CD14-positive monocyte (primary cell): ENCODE data around the gene MRPS9. TPM values are rescaled to one million over a fixed set of nuclear protein-coding genes. Genes with fewer than 3 reads are reported as not detected.

Experiments used
- DNase-seq, 3 donors: peaks; one replicate each; pipeline ENCODE4 v3.0.0-alpha.2; 2011 to 2022
- H2AFZ ChIP-seq: 2 replicates; pipeline ENCODE4 v1.6.0; 2012; ENCODE audit warnings: mild to moderate bottlenecking, low read depth, low read length, inconsistent platforms; ENCODE audit not compliant: insufficient read depth, poor library complexity, severe bottlenecking
- H3K27ac ChIP-seq, 2 donors: 1 replicate in 1 of 2; 2 replicates in 1 of 2; pipeline ENCODE4 v1.5.1; 2012 to 2013; ENCODE audit warnings: low read length in 2 of 2, control low read depth in 1 of 2, inconsistent platforms in 1 of 2, low read depth in 1 of 2, mild to moderate bottlenecking in 1 of 2
- H3K27me3 ChIP-seq, 2 donors: one replicate each; pipeline versions ENCODE4 v1.6.0 to v1.6.1; 2011 to 2013; ENCODE audit warnings: low read length in 2 of 2; ENCODE audit not compliant: control insufficient read depth in 2 of 2, insufficient read depth in 2 of 2
- H3K36me3 ChIP-seq, 2 donors: replicated peaks in 1 of 2; 1 replicate in 1 of 2; 2 replicates in 1 of 2; pipeline versions ENCODE4 v1.5.1 to v1.6.1; 2012 to 2013; ENCODE audit warnings: low read length in 2 of 2, control low read depth in 1 of 2, inconsistent platforms in 1 of 2, mild to moderate bottlenecking in 1 of 2; ENCODE audit not compliant: insufficient read depth in 2 of 2, control insufficient read depth in 1 of 2
- H3K4me1 ChIP-seq, 2 donors: 1 replicate in 1 of 2; 2 replicates in 1 of 2; pipeline versions ENCODE4 v1.5.1 to v1.6.1; 2012 to 2013; ENCODE audit warnings: low read length in 2 of 2, control low read depth in 1 of 2, inconsistent platforms in 1 of 2, mild to moderate bottlenecking in 1 of 2, moderate library complexity in 1 of 2; ENCODE audit not compliant: insufficient read depth in 2 of 2, control insufficient read depth in 1 of 2
- H3K4me2 ChIP-seq: replicated peaks from 2 replicates; pipeline ENCODE3; 2012; ENCODE audit warnings: low read length, moderate library complexity, mild to moderate bottlenecking; ENCODE audit not compliant: poor library complexity, severe bottlenecking; ENCODE audit errors: extremely low read depth
- H3K4me3 ChIP-seq, 3 experiments: fragments of 200-600 bp in 1 of 3; sonication (generic) in 1 of 3; replicated peaks in 1 of 3; 1 replicate in 2 of 3; 2 replicates in 1 of 3; pipeline ENCODE4 v1.5.1; 2011 to 2013; ENCODE audit warnings: low read length in 3 of 3, mild to moderate bottlenecking in 3 of 3, control low read depth in 2 of 3, low read depth in 2 of 3, inconsistent platforms in 1 of 3, moderate library complexity in 1 of 3
- H3K79me2 ChIP-seq: 2 replicates; pipeline ENCODE4 v1.6.0; 2012; ENCODE audit warnings: mild to moderate bottlenecking, control low read depth, inconsistent platforms, low read length, moderate library complexity; ENCODE audit not compliant: insufficient read depth
- H3K9ac ChIP-seq: 2 replicates; pipeline ENCODE4 v1.6.0; 2017; ENCODE audit warnings: low read length, mild to moderate bottlenecking; ENCODE audit not compliant: insufficient read depth, poor library complexity, severe bottlenecking
- H3K9me3 ChIP-seq, 2 donors: replicated peaks in 1 of 2; 1 replicate in 1 of 2; 2 replicates in 1 of 2; pipeline versions ENCODE4 v1.5.1 to v1.6.1; 2012 to 2013; ENCODE audit warnings: low read length in 2 of 2, control low read depth in 1 of 2; ENCODE audit not compliant: control insufficient read depth in 1 of 2, insufficient read depth in 1 of 2
- H4K20me1 ChIP-seq: 2 replicates; pipeline ENCODE4 v1.6.0; 2012; ENCODE audit warnings: mild to moderate bottlenecking, low read length, control low read depth, moderate library complexity; ENCODE audit not compliant: insufficient read depth
- H3K27ac Mint-ChIP-seq, 7 donors: one replicate each; pipeline ENCODE4 v1.8.0; 2020; ENCODE audit warnings: mild to moderate bottlenecking in 7 of 7, mixed read lengths in 7 of 7, moderate library complexity in 6 of 7, inconsistent platforms in 2 of 7
- H3K27me3 Mint-ChIP-seq, 3 donors: one replicate each; pipeline ENCODE4 v1.8.0; 2021 to 2022; ENCODE audit warnings: low read depth in 3 of 3, mild to moderate bottlenecking in 3 of 3, mixed read lengths in 3 of 3, moderate library complexity in 3 of 3, inconsistent platforms in 1 of 3
- H3K36me3 Mint-ChIP-seq, 2 donors: one replicate each; pipeline ENCODE4 v1.8.0; 2020; ENCODE audit warnings: mixed read lengths in 2 of 2, inconsistent platforms in 1 of 2, mild to moderate bottlenecking in 1 of 2
- H3K4me1 Mint-ChIP-seq: one replicate; pipeline ENCODE4 v1.8.0; 2020; ENCODE audit warnings: mild to moderate bottlenecking, mixed read lengths
- H3K4me3 Mint-ChIP-seq, 2 donors: one replicate each; pipeline ENCODE4 v1.8.0; 2020; ENCODE audit warnings: mild to moderate bottlenecking in 2 of 2, mixed read lengths in 2 of 2, moderate library complexity in 1 of 2
- H3K9me3 Mint-ChIP-seq, 7 donors: one replicate each; pipeline ENCODE4 v1.8.0; 2020 to 2022; ENCODE audit warnings: mixed read lengths in 7 of 7, mild to moderate bottlenecking in 6 of 7, moderate library complexity in 6 of 7, inconsistent platforms in 2 of 7
- CTCF ChIP-seq: fragments of 200-600 bp; IDR thresholded peaks from one replicate; pipeline ENCODE4 v1.8.0; 2022; ENCODE audit warnings: antibody characterized with exemption, mild to moderate bottlenecking
- WGBS: methylation state at CpG from one replicate; pipeline ENCODE4 v1.1.5; 2013; ENCODE audit warnings: missing lambda C conversion rate; ENCODE audit not compliant: insufficient coverage; 5-methylcytosine and 5-hydroxymethylcytosine counted together
- intact Hi-C, 2 donors: fragments of 100-400 bp; cut with micrococcal nuclease; formaldehyde crosslinking; loops; one replicate each; pipeline versions ENCODE4 v1.15.0 to v1.15.1; 2023
- polyA plus RNA-seq, 3 donors: library from polyadenylated mRNA; depleted of rRNA in 1 of 3; unstranded in 2 of 3; stranded (reverse) in 1 of 3; fragments of 300-500 nt in 2 of 3; fragments of >200 nt in 1 of 3; fragmentation: Illumina TruSeq in 2 of 3; gene quantifications; 1 replicate in 2 of 3; 2 replicates in 1 of 3; pipeline ENCODE4 v1.2.3, GENCODE V29; 2012 to 2021

The MRPS9 gene
- polyA plus RNA-seq, 3 donors = 9.9 to 12.5 (median 11.6) TPM

GRCh38 chr2:105087273-105087672 is 49.4 kb downstream of the MRPS9 start:
- intact Hi-C loops = no loop called here
- 100% methylated on average over 1 of the region's 1 CpG for WGBS
- Histone ChIP-seq H3K9me3 (no peaks in the 10 kb centered on the region), H3K4me1 (peaks cover 0 to 6% of the 10 kb centered on the region in 2 donors), H2AFZ (no peak overlapping the region), H3K36me3 (peaks cover 0 to 13% of the 10 kb centered on the region in 2 donors), H3K4me3 (no peak overlapping the region), H3K79me2 (no peaks in the 10 kb centered on the region), H3K9ac (no peak overlapping the region), H4K20me1 (no peaks in the 10 kb centered on the region), H3K27ac (no peak overlapping the region), H3K4me2 (no peak overlapping the region), H3K27me3 (no peaks in the 10 kb centered on the region)
- TF ChIP-seq CTCF = no peak
- peaks cover 10% of the 10 kb centered on the region for H3K4me1 Mint-ChIP-seq
- H3K36me3 Mint-ChIP-seq = peaks cover 10 to 12% of the 10 kb centered on the region in 2 donors
- H3K27me3 Mint-ChIP-seq = no peaks in the 10 kb centered on the region
- no peaks in the 10 kb centered on the region for H3K9me3 Mint-ChIP-seq
- H3K27ac Mint-ChIP-seq = peak overlapping the region in 1 of 7 donors; percentile 38
- H3K4me3 Mint-ChIP-seq = no peak overlapping the region
- no peak for DNase-seq

DNA sequence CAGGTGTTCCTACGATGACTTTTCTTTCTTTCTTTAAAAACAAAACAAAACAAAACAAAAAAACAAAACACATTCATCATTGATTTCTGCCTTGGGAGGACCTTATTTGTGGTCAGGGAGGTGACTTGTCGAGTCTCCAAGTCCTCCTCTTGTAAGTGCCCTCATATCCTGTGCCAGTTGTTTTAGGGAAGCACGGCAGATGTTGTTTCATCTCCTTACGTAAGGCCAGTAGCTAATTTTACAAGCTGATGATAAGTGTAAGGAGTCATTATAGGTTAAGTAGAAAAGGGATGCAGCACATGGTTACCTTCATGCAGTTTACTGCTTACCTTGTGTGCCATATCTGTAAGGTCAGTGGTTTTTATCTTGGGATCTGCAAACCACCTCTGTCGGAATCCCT is 52.2 kb downstream of the MRPS9 start:
- H3K36me3 Mint-ChIP-seq = peaks cover 19 to 23% of the 10 kb centered on the region in 2 donors
- intact Hi-C loops = no loop called here
- H4K20me1 ChIP-seq = no peaks in the 10 kb centered on the region
- H3K4me1 ChIP-seq = peaks cover 0 to 6% of the 10 kb centered on the region in 2 donors
- H3K4me1 Mint-ChIP-seq = peaks cover 10% of the 10 kb centered on the region
- H3K4me3 ChIP-seq = no peak overlapping the region
- H3K27me3 ChIP-seq = no peaks in the 10 kb centered on the region
- H3K36me3 ChIP-seq = peaks cover 5 to 28% of the 10 kb centered on the region in 2 donors
- no peaks in the 10 kb centered on the region for H3K27me3 Mint-ChIP-seq
- DNase-seq = no peak
- no peaks in the 10 kb centered on the region for H3K9me3 ChIP-seq
- H3K4me3 Mint-ChIP-seq = no peak overlapping the region
- no peak overlapping the region for H3K27ac ChIP-seq
- H3K27ac Mint-ChIP-seq = no peak overlapping the region
- no peak for TF ChIP-seq CTCF
- H3K9ac ChIP-seq = no peak overlapping the region
- H3K4me2 ChIP-seq = no peak overlapping the region
- H3K79me2 ChIP-seq = no peaks in the 10 kb centered on the region
- H3K9me3 Mint-ChIP-seq = no peaks in the 10 kb centered on the region
- no CpG with 5 or more reads among the region's 5 CpGs for WGBS
- no peak overlapping the region for H2AFZ ChIP-seq
